Choroid plexus epithelial cell (primary cell): ENCODE data around the gene INSIG2.

Experiments used
- DNase-seq: peaks from one replicate; pipeline ENCODE4 v3.0.0-alpha.2; 2010; ENCODE audit warnings: low read depth
- H3K4me3 ChIP-seq: 2 replicates; pipeline ENCODE4 v1.5.1; 2011; ENCODE audit warnings: low read depth, mild to moderate bottlenecking, control low read depth, low read length, moderate library complexity
- TF ChIP-seq, protein P1 (sequence below): conservative IDR thresholded peaks from 2 replicates; pipeline ENCODE4 v1.5.1; 2011; ENCODE audit warnings: low read depth, mild to moderate bottlenecking, control low read depth, inconsistent platforms, low read length, moderate library complexity

Gene INSIG2

DNA sequence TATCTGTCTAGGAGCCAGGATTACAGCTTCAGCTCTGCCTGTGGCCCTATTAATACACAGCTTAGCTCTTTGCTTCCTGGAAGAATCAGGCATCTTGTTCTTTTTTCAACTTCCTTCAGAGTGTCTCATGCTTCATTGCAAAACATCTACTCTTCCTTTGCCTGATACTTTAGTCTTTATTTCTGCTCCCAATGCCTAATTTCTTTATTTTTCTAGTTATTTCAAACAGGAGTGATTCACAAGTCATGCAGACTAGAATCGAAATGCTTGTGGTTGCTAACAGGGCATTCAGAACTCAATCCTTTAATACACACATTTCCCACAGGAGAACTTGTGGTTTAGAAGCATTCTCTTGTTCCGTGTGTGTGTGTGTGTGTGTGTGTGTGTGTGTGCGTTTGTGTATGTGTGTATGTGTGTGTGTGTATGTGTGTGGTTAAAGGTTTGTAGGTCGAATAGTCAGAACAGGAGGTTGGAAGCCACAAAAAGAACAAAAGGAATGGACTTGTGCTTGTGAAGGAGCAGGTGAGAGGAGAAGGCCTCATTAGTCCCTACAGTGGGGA, 28.3 kb upstream of the INSIG2 start:
- H3K4me3 ChIP-seq: no peak overlapping the region
- TF ChIP-seq, protein P1, sequence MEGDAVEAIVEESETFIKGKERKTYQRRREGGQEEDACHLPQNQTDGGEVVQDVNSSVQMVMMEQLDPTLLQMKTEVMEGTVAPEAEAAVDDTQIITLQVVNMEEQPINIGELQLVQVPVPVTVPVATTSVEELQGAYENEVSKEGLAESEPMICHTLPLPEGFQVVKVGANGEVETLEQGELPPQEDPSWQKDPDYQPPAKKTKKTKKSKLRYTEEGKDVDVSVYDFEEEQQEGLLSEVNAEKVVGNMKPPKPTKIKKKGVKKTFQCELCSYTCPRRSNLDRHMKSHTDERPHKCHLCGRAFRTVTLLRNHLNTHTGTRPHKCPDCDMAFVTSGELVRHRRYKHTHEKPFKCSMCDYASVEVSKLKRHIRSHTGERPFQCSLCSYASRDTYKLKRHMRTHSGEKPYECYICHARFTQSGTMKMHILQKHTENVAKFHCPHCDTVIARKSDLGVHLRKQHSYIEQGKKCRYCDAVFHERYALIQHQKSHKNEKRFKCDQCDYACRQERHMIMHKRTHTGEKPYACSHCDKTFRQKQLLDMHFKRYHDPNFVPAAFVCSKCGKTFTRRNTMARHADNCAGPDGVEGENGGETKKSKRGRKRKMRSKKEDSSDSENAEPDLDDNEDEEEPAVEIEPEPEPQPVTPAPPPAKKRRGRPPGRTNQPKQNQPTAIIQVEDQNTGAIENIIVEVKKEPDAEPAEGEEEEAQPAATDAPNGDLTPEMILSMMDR: no peak
- peak; percentile 98 for DNase-seq

GRCh38 chr2:118061135-118061955, 26.9 kb upstream of the INSIG2 start:
- TF ChIP-seq, protein P1: peak; percentile 64
- peak; percentile 90 for DNase-seq
- no peak overlapping the region for H3K4me3 ChIP-seq

DNA sequence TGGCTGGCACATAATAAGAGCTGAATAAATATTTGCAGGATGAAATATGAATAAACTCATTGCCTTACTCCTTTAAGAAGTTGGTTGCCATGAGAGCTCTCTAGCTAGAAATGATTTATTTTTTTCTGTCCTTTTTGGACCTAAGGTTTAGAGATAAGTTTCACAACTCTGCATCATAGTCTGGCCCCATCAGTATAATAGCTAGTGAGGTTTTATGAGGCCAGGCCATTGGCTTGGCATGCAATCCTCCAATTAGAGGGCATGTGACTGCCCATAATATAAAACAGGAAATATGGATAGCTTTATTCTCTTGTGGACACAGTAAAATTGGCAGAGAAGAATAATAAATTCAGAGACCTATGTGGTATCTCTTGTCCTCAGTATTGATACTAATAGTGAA, 26.2 kb upstream of the INSIG2 start:
- DNase-seq: peak; percentile 16
- H3K4me3 ChIP-seq: no peak overlapping the region
- TF ChIP-seq, protein P1: no peak

DNA sequence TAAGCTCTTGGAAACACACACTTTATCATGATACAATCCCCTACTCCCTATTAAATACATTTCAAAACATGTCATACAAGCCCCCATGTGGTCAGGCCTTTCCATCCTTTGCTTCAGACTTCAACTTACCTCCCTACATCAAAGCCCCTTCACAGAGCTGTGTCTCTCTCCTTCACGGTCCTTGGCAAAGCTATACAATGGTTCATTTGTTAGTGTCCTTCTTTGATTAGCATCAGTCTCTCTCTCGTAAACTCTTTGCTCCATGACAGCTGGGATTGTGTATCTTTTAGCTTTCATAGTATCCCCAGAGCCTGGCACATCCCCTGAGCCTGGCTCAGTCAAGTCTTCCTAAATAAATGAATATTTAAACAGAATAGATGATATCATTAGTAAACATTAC, 25.6 kb upstream of the INSIG2 start:
- TF ChIP-seq, protein P1: no peak
- H3K4me3 ChIP-seq: no peak overlapping the region
- no peak for DNase-seq

GRCh38 chr2:118065015-118065706, 23.1 kb upstream of the INSIG2 start:
- TF ChIP-seq, protein P1: no peak
- no peak for DNase-seq
- H3K4me3 ChIP-seq: no peak overlapping the region

- no peak for DNase-seq
- no peak overlapping the region for H3K4me3 ChIP-seq
- TF ChIP-seq, protein P1: no peak
These were observed 22.3 kb upstream of the INSIG2 start for GRCh38 chr2:118065921-118066511.
